Measurements from ENCODE around the gene PRL. TPM values are rescaled to one million over a fixed set of nuclear protein-coding genes. Genes with fewer than 3 reads are reported as not detected.

The PRL gene
- total RNA-seq, 2 donors from 2014 or later: not detected

GRCh38 chr6:22251348-22251747, 45.5 kb downstream of the PRL start:
- 51 to 56% methylated on average over 2 of the region's 2 CpGs for WGBS, 2 donors
- H3K4me3 ChIP-seq: no peak overlapping the region
- no peaks in the 10 kb centered on the region for H3K9me3 ChIP-seq
- no peaks in the 10 kb centered on the region for H3K27me3 ChIP-seq
- H3K4me1 ChIP-seq: peaks cover 6% of the 10 kb centered on the region
- intact Hi-C loops (cut with DNase I): no loop called here
- no peaks in the 10 kb centered on the region for H3K36me3 ChIP-seq (replicated peaks in 1 of 2; ENCODE audit: insufficient read depth in 1 of 2, low read depth in 2 of 2)
- DNase-seq (no peak), ATAC-seq (no peak)
- TF ChIP-seq CTCF (IDR thresholded peaks at IDR 0.05) (no peak), POLR2A (IDR thresholded peaks at IDR 0.05) (no peak)
- H3K27ac ChIP-seq: no peak overlapping the region

GRCh38 chr6:22250486-22250885, 46.4 kb downstream of the PRL start:
- no peaks in the 10 kb centered on the region for H3K9me3 ChIP-seq
- TF ChIP-seq CTCF (IDR thresholded peaks at IDR 0.05): no peak
- TF ChIP-seq POLR2A (IDR thresholded peaks at IDR 0.05): no peak
- no peaks in the 10 kb centered on the region for H3K27me3 ChIP-seq
- 38 to 46% methylated on average over 1 of the region's 1 CpG for WGBS, 2 donors
- peaks cover 6% of the 10 kb centered on the region for H3K4me1 ChIP-seq
- intact Hi-C loops (cut with DNase I): no loop called here
- ATAC-seq: no peak
- H3K4me3 ChIP-seq: no peak overlapping the region
- H3K27ac ChIP-seq: no peak overlapping the region
- no peaks in the 10 kb centered on the region for H3K36me3 ChIP-seq (replicated peaks in 1 of 2; ENCODE audit: insufficient read depth in 1 of 2, low read depth in 2 of 2)
- DNase-seq: no peak

GRCh38 chr6:22249711-22250350, 47.0 kb downstream of the PRL start:
- intact Hi-C loops (cut with DNase I): no loop called here
- WGBS, 2 donors: 78 to 86% methylated on average over 9 of the region's 9 CpGs
- H3K9me3 ChIP-seq: no peaks in the 10 kb centered on the region
- H3K4me3 ChIP-seq: no peak overlapping the region
- H3K27me3 ChIP-seq: no peaks in the 10 kb centered on the region
- peak overlapping the region in 1 of 4 donors; percentile 42 for H3K27ac ChIP-seq
- ATAC-seq: no peak
- DNase-seq: no peak
- TF ChIP-seq CTCF (IDR thresholded peaks at IDR 0.05): no peak
- H3K36me3 ChIP-seq (replicated peaks in 1 of 2; ENCODE audit: insufficient read depth in 1 of 2, low read depth in 2 of 2): no peaks in the 10 kb centered on the region
- H3K4me1 ChIP-seq: peaks cover 6% of the 10 kb centered on the region

- H3K9me3 ChIP-seq: no peaks in the 10 kb centered on the region
- peak overlapping the region in 1 of 4 donors; percentile 42 for H3K27ac ChIP-seq
- H3K4me1 ChIP-seq: peaks cover 6% of the 10 kb centered on the region
- DNase-seq (no peak), ATAC-seq (peak; percentile 68)
- intact Hi-C loops (cut with DNase I): no loop called here
- TF ChIP-seq CTCF (IDR thresholded peaks at IDR 0.05): no peak
- TF ChIP-seq POLR2A (IDR thresholded peaks at IDR 0.05): no peak
- WGBS, 2 donors: 42 to 49% methylated on average over 6 of the region's 6 CpGs
- H3K4me3 ChIP-seq: no peak overlapping the region
- H3K27me3 ChIP-seq: no peaks in the 10 kb centered on the region
- no peaks in the 10 kb centered on the region for H3K36me3 ChIP-seq (replicated peaks in 1 of 2; ENCODE audit: insufficient read depth in 1 of 2, low read depth in 2 of 2)
Measured at GRCh38 chr6:22248513-22249308, 48.1 kb downstream of the PRL start.

All from body of pancreas (tissue), 4 donors.